ENCODE data around the gene CRYBG2.

DNA sequence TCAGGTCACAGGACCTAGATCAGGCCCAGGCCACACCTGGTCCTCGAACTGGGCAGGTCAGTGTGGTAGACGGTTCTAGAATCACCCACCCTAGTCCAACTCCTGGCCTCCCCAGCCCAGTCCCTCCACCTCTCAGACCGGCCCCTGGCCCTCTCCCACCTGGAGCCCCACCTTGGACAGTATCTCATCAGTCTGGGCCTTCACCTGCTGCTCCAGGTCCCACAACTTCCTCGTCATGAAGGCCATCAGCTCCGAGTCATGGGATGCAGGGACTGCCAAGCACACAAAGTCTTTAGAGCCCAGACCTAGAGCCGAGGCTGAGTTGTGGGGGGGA is 56.2 kb downstream of the CRYBG2 start:
- no peak for TF ChIP-seq ZNF565 (CRISPR knock-in tag; conservative IDR thresholded peaks at IDR 0.05; ENCODE audit: low read depth)
- TF ChIP-seq ESRRG (CRISPR knock-in tag; IDR thresholded peaks at IDR 0.05), result no peak
- TF ChIP-seq CSDC2 (CRISPR knock-in tag; IDR thresholded peaks at IDR 0.05), result no peak
- no peak for TF ChIP-seq CREB5 (CRISPR knock-in tag; IDR thresholded peaks at IDR 0.05; ENCODE audit: low read depth)
- TF ChIP-seq ARNTL (CRISPR knock-in tag; IDR thresholded peaks at IDR 0.05; ENCODE audit: borderline replicate concordance, low read depth), result no peak
- TF ChIP-seq ZNF70 (CRISPR knock-in tag; IDR thresholded peaks at IDR 0.05), result no peak
- TF ChIP-seq RARB (CRISPR knock-in tag; IDR thresholded peaks at IDR 0.05), result no peak
- no peak for TF ChIP-seq BACH2 (CRISPR knock-in tag; IDR thresholded peaks at IDR 0.05; ENCODE audit: borderline replicate concordance)
- TF ChIP-seq SNAI2 (CRISPR knock-in tag; IDR thresholded peaks at IDR 0.05), result no peak
- no peak for TF ChIP-seq OSR1 (CRISPR knock-in tag; IDR thresholded peaks at IDR 0.05)
- no peak for TF ChIP-seq TOX (CRISPR knock-in tag; IDR thresholded peaks at IDR 0.05; ENCODE audit: borderline replicate concordance)

All from SK-N-SH treated with all-trans-retinoic acid at 6 μM for 48 hours (cell line).